GM10847 (cell line): ENCODE measurements around the gene PSMA3.

Experiments
- POLR2A ChIP-seq: IDR thresholded peaks from 2 replicates; pipeline ENCODE4 v1.6.1; 2011; ENCODE audit not compliant: insufficient read length; ENCODE audit errors: extremely low read depth

The PSMA3 gene

DNA sequence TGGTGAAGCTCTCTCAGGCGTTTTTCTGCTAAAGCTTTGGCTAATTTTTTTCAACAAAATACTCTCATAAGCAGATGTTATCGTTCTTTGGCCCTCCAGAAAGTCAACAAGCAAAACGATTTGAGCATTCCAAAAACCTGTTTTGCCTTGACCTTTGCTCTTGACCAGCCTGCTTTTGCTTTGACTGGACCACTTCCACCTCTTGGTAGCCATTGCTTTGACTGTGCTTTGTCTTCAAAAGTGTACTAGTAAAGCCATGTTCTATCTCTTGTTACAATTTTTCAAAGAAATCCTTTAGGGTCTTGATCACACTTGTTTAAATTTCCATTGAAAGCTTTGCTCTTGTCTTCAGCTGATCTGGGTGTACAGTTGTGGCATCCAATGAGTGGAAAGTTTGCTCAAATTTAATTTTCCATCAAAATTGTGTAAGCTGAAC is 43.0 kb downstream of the PSMA3 start:
- TF ChIP-seq POLR2A = no peak

GRCh38 chr14:58288106-58288792 is 43.6 kb downstream of the PSMA3 start:
- no peak for TF ChIP-seq POLR2A

GRCh38 chr14:58291646-58292045 is 47.0 kb downstream of the PSMA3 start:
- TF ChIP-seq POLR2A = no peak

GRCh38 chr14:58292187-58292586 is 47.5 kb downstream of the PSMA3 start:
- no peak for TF ChIP-seq POLR2A

GRCh38 chr14:58294201-58294600 is 49.6 kb downstream of the PSMA3 start:
- TF ChIP-seq POLR2A = no peak

- TF ChIP-seq POLR2A = no peak
Measured at GRCh38 chr14:58296726-58297125, 52.1 kb downstream of the PSMA3 start.

DNA sequence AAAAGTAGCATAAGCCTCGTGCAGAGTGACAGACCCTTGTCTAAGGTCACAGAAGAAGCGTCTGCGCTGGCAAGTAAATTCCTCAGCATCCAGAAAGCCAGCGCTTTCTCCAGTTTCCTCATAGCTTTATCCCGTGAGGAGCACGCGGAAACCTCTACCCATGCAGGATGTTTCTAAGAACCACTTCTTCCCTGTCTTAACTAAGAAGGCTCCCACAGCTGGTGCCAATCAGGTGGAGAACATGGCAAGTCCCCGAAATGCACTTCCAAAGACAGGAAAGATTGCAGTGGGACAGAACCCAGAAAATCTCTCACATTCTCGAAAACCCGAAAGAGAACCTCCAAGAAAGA is 52.7 kb downstream of the PSMA3 start:
- no peak for TF ChIP-seq POLR2A

- peak; percentile 83 for TF ChIP-seq POLR2A
Measured at GRCh38 chr14:58297762-58298476, 53.3 kb downstream of the PSMA3 start.

DNA sequence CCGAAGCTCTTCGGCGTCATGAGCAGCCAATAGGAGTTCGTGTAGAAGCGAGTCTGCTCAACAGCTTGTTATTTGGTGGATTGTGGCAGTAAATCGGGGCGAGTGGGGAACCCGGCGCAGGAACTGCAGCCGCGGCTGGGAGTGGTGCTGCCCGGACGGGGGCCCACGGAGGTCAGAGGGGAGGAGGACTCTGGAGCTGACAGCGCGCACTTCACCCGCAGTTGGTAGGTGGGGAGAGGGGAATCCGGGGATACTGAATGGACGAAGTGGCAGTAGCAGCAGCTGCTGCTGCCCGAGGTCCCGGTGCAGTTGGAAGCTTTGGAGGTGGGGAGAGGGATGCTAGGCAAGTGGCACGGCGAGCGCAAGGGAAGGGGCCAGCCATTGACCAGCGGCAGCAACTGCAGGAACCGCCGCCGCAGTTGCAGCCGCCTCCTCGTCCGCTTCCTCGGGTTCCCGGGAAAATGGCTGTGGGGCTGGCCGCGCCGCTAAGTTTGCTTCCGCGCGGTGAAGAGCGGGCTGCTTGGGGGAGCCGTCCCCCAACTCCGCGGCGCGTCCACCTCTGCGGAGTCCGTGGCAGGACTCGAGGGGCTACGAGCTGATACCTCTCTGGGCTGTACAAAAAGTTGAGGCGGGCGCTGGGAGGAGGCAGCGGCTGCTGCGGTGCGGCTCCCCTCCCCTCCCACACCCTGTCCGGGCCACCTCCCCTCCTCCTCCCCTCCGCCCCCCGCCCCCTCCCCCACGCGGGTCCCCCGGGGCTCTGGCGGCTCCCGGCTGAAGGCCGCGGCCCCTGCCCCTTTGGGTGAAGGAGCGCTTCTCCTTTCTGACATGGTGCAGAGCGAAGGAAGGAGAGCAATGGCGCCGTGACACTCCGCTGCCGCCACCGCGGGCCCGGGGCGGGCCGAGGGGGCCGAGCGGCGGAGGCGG is 54.1 kb downstream of the PSMA3 start, which contains the start of gene ARID4A:
TSS of gene ARID4A (plus strand) at position 79 of the 924 bp plus-strand sequence. CDS start 1,300 bp downstream, outside the sequence.
- peak; percentile 57 for TF ChIP-seq POLR2A

- TF ChIP-seq POLR2A = no peak
Measured at GRCh38 chr14:58299401-58300330, 55.0 kb downstream of the PSMA3 start.

DNA sequence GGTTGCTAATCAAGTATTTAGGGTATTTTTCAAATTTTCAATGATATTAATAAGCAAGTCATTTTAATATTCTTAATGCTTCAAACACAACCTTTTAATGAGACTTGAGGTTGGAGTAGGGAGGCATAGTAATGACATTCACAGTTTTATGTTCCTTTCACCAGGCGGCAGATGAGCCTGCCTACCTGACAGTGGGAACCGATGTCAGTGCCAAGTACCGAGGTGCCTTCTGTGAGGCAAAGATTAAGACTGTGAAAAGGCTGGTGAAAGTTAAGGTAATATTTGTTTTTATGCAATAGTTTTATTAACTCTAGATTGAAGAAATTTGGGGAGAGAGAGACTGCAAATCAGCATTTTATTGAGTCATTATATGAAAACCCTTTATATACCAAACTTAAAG is 56.8 kb downstream of the PSMA3 start:
- no peak for TF ChIP-seq POLR2A

DNA sequence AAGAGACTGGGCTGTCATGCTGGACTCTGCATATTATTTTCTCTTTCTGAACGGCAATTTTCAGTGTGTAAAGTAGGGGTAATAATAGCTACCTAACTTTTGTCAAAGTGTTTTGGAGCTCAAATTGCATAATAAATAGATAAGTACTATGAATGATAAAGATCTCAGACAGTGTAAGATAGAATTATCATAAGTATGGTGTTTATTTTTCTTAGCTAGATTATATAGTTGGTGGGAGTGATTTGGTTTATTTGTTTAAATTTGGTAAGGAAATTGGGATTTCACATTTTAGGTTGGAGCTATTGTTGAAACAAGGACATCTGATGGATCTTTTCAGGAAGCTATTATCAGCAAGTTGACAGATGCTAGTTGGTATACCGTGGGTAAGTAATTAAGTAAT is 61.1 kb downstream of the PSMA3 start:
- no peak for TF ChIP-seq POLR2A

- TF ChIP-seq POLR2A = no peak
Measured at GRCh38 chr14:58307597-58308316, 63.1 kb downstream of the PSMA3 start.

DNA sequence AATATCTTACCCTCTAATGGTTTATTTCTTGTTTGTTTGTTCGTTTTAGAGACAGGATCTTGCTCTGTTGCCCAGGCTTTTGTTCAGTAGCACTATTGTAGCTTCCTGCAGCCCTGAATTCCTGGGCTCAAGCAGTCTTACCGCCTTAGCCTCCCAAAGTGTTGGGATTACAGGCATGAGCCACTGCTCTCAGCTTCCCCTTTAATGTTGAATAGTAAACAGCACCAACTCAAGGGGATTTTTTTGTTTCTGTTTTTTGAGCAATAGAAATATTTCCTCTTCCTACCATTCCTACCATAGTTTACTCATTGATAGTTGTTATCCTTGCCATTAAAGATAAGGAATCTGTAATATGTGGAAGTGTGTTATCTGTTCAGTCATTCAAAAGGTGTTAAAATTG is 64.4 kb downstream of the PSMA3 start:
- TF ChIP-seq POLR2A = no peak

GRCh38 chr14:58313699-58314098 is 69.1 kb downstream of the PSMA3 start:
- no peak for TF ChIP-seq POLR2A
